Pulmonary artery endothelial cell (primary cell): ENCODE measurements around the gene GCNT1. TPM values are rescaled to one million over a fixed set of nuclear protein-coding genes. Genes with fewer than 3 reads are reported as not detected.
A peak's percentile ranks its signal among the peaks of the same experiment; 100 is the strongest.
"Not testable (repeated sequence)": the region's sequence is repeated elsewhere in the genome, so short reads cannot be mapped to it uniquely, and the experiment has no call there.

ENCODE experiments used
- DNase-seq: peaks from one replicate; pipeline ENCODE4 v3.0.0-alpha.2; 2011; ENCODE audit warnings: low read depth, low spot score
- total RNA-seq: library from RNA; depleted of rRNA; stranded (reverse); fragments of >200 nt; gene quantifications from 2 replicates; pipeline ENCODE4 v1.2.3, GENCODE V29; 2014

GCNT1 gene
- 20.6 and 22.0 TPM in 2 replicates for total RNA-seq

GRCh38 chr9:76458903-76459693 lies at the start of gene GCNT1:
GCNT1 (plus strand) TSS chr9:76459182; CDS start chr9:76502382, 43,200 bp downstream.
- DNase-seq, result peak; percentile 40

- no peak for DNase-seq
These were observed 46.3 kb upstream of the GCNT1 start for GRCh38 chr9:76412638-76413037.

GRCh38 chr9:76413658-76414057 lies 45.3 kb upstream of the GCNT1 start:
- no peak for DNase-seq

- no peak for DNase-seq
These were observed 44.3 kb upstream of the GCNT1 start for GRCh38 chr9:76414661-76415060.

- no peak for DNase-seq
These were observed 43.8 kb upstream of the GCNT1 start for GRCh38 chr9:76415154-76415553.

- DNase-seq, result peak; percentile 67
These were observed 43.3 kb upstream of the GCNT1 start for GRCh38 chr9:76415731-76416130.

GRCh38 chr9:76417394-76417793 lies 41.6 kb upstream of the GCNT1 start:
- no peak for DNase-seq

GRCh38 chr9:76419782-76420380 lies 39.1 kb upstream of the GCNT1 start:
- no peak for DNase-seq

- no peak for DNase-seq
These were observed 35.5 kb upstream of the GCNT1 start for GRCh38 chr9:76423216-76424177.

- no peak for DNase-seq
These were observed 34.5 kb upstream of the GCNT1 start for GRCh38 chr9:76424491-76424890.

GRCh38 chr9:76425677-76426453 lies 33.1 kb upstream of the GCNT1 start:
- no peak for DNase-seq

GRCh38 chr9:76426807-76427419 lies 32.1 kb upstream of the GCNT1 start:
- DNase-seq, result no peak

GRCh38 chr9:76431601-76432000 lies 27.4 kb upstream of the GCNT1 start:
- no peak for DNase-seq

- no peak for DNase-seq
These were observed 25.6 kb upstream of the GCNT1 start for GRCh38 chr9:76433406-76433805.

GRCh38 chr9:76433836-76434235 lies 25.1 kb upstream of the GCNT1 start:
- DNase-seq, result no peak

- DNase-seq, result not testable (repeated sequence)
These were observed 24.1 kb upstream of the GCNT1 start for GRCh38 chr9:76434897-76435296.

GRCh38 chr9:76437017-76437699 lies 21.8 kb upstream of the GCNT1 start:
- DNase-seq, result not testable (repeated sequence)

GRCh38 chr9:76438841-76439588 lies 20.0 kb upstream of the GCNT1 start:
- DNase-seq, result no peak
